ENCODE data around the gene PTPN23. TPM values are rescaled to one million over a fixed set of nuclear protein-coding genes. Genes with fewer than 3 reads are reported as not detected.

The PTPN23 gene
- polyA plus RNA-seq, 1 experiment: 1.3 TPM

DNA sequence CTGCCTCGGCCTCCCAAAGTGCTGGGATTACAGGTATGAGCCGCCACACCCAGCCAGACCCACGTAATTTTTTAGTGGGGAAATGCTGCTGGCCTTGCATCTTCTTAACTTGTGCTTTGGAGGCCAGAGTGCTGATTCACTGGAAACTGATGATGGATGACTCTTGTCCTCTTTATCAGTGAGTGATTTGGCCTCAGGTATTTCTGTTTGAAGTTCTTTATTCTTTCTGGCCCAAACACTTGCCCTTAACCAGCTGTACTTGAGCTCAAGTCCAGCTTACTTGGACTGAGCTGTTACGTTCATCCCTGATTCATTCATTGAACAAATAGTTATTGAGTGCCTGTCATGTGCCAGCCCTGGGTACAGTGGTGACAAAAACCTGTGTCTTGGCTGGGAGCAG lies 4.2 kb downstream of the PTPN23 start:
- CTCF ChIA-PET: interaction anchor here (0.6 kb wide), 1 partner anchor 55 kb away, joined by 5 read pairs; no protein-coding TSS in a partner anchor
- DNase-seq (ENCODE audit: low read depth, low spot score): no peak
- TF ChIP-seq, protein P1, sequence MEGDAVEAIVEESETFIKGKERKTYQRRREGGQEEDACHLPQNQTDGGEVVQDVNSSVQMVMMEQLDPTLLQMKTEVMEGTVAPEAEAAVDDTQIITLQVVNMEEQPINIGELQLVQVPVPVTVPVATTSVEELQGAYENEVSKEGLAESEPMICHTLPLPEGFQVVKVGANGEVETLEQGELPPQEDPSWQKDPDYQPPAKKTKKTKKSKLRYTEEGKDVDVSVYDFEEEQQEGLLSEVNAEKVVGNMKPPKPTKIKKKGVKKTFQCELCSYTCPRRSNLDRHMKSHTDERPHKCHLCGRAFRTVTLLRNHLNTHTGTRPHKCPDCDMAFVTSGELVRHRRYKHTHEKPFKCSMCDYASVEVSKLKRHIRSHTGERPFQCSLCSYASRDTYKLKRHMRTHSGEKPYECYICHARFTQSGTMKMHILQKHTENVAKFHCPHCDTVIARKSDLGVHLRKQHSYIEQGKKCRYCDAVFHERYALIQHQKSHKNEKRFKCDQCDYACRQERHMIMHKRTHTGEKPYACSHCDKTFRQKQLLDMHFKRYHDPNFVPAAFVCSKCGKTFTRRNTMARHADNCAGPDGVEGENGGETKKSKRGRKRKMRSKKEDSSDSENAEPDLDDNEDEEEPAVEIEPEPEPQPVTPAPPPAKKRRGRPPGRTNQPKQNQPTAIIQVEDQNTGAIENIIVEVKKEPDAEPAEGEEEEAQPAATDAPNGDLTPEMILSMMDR (IDR thresholded peaks at IDR 0.05; ENCODE audit: low read depth, low read length): no peak

DNA sequence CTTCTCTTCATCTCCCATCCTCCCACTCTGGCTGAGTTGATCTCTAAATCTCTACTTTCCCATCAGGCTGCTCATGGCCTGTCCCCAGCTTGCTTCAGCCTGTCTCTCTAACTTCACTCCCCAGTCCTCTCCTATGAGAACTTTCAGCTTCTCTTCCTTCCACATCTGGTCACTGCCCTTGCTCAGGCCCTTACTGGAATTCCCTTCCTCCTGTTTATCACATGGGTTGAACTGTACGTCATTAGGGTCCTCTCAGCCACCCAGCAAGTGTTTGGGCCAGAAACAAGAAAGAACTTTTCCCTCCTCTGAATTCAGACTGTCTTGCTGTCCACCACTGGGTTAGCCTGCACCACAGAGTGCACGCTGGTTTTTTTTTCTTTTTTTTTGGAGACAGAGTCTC lies 5.0 kb downstream of the PTPN23 start:
- TF ChIP-seq, protein P1 (IDR thresholded peaks at IDR 0.05; ENCODE audit: low read depth, low read length): no peak
- CTCF ChIA-PET: no interaction called here
- Histone ChIP-seq H3K4me3 (ENCODE audit: low read depth, low read length) (no peak overlapping the region), H3K27ac (ENCODE audit: low read depth, low read length) (no peak overlapping the region), H3K27me3 (ENCODE audit: control insufficient read depth, insufficient read depth, low read length) (no peaks in the 10 kb centered on the region), H3K9me3 (ENCODE audit: control insufficient read depth, insufficient read depth, low read length) (no peaks in the 10 kb centered on the region; the same call in 1 of the 2 replicates)
- POLR2A ChIA-PET: no interaction called here
- no peak for DNase-seq (ENCODE audit: low read depth, low spot score)

More for the DNA sequence above, 4.2 kb downstream of the PTPN23 start:
- Histone ChIP-seq H3K9me3 (ENCODE audit: control insufficient read depth, insufficient read depth, low read length) (no peaks in the 10 kb centered on the region; the same call in 1 of the 2 replicates), H3K27ac (ENCODE audit: low read depth, low read length) (no peak overlapping the region), H3K4me3 (ENCODE audit: low read depth, low read length) (no peak overlapping the region), H3K27me3 (ENCODE audit: control insufficient read depth, insufficient read depth, low read length) (no peaks in the 10 kb centered on the region)
- POLR2A ChIA-PET: no interaction called here

DNA sequence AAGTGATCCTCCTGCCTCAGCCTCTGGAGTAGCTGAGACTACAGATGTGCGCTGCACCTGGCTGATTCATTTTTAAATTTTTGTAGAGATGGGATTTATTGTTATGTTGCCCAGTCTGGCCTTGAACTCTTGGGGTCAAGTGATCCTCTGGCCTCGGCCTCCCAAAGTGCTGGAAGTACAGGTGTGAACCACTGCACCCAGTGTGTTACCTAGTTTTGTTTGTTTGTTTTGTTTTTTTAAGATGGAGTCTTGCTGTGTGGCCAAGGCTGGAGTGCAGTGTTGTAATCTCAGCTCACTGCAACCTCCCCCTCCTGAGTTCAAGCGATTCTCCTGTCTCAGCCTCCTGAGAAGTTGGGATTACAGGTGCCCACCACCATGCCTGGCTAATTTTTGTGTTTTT lies 12.1 kb downstream of the PTPN23 start:
- POLR2A ChIA-PET: no interaction called here
- CTCF ChIA-PET: no interaction called here

DNA sequence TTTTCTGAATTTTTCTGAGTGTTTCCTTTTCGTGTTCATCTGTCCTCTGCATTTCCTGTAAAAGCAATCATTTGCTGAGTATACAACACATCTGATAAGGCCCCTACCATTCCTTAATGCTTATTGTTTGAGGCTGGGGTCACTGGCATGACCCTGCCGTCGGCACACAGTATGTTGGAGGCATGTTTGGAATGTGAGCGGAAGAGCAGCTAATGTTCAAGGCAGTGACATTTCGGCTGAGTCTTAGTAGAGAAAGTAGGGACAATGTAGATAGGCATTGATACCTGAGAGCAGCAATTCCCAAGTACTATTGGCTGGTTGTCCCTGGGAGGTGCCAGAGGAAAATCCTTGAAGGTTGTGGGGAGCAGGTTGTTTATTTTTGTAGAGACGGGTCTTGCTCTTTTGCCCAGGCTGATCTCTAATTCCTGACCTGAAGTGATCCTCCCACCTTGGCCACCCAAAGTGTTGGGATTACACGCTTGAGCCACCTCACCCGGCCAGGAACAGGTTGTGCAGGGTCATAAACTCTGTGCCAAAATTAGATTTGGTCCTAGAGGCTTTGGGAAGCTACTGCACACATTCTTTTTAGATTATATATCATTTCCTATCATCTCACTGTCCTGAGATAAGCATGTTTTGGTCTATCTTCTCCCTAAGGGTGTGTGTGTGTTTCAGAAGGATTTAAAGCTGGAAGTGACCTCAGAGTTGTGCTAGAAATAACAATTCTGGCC lies 13.5 kb downstream of the PTPN23 start:
- H3K4me3 ChIP-seq (ENCODE audit: low read depth, low read length): no peak overlapping the region
- no peaks in the 10 kb centered on the region for H3K9me3 ChIP-seq (ENCODE audit: control insufficient read depth, insufficient read depth, low read length)
- POLR2A ChIA-PET: interaction anchor here (0.6 to 1.3 kb wide), 2 partner anchors 14 to 15 kb away, joined by 6 to 8 read pairs; partner anchors contain the start of gene PTPN23
- TF ChIP-seq, protein P1 (IDR thresholded peaks at IDR 0.05; ENCODE audit: low read depth, low read length): no peak; the same call in 1 of the 2 replicates
- no peak overlapping the region for H3K27ac ChIP-seq (ENCODE audit: low read depth, low read length)
- no peaks in the 10 kb centered on the region for H3K27me3 ChIP-seq (ENCODE audit: control insufficient read depth, insufficient read depth, low read length)
- CTCF ChIA-PET: interaction anchor here (0.6 to 1.1 kb wide), 2 partner anchors 27 to 504 kb away, joined by 3 to 5 read pairs; no protein-coding TSS in a partner anchor
- no peak for DNase-seq (ENCODE audit: low read depth, low spot score)

More for the DNA sequence above, 12.1 kb downstream of the PTPN23 start:
- Histone ChIP-seq H3K9me3 (ENCODE audit: control insufficient read depth, insufficient read depth, low read length) (no peaks in the 10 kb centered on the region), H3K27me3 (ENCODE audit: control insufficient read depth, insufficient read depth, low read length) (no peaks in the 10 kb centered on the region), H3K4me3 (ENCODE audit: low read depth, low read length) (no peak overlapping the region), H3K27ac (ENCODE audit: low read depth, low read length) (no peak overlapping the region)
- DNase-seq (ENCODE audit: low read depth, low spot score): no peak
- TF ChIP-seq, protein P1 (IDR thresholded peaks at IDR 0.05; ENCODE audit: low read depth, low read length): no peak

DNA sequence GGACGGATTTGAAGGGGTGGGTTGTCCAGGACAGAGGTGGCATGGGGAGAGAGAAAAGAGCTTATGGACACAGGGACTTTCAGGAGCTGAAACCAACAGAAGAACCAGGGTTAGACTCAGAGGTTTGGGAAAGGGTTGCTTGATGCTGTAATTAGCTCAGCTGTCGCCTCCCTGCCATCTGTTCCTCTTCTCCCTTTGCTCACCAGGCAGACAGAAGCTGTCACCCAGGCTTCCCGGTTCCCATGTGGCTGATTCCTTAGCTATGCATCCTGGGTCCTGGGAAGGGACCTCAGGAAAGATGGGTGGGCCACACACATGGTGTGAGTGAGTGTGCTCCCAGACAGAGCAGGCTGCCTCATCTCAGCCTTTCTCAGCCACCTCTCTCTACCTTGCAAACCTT lies 14.1 kb downstream of the PTPN23 start:
- H3K27ac ChIP-seq (ENCODE audit: low read depth, low read length): no peak overlapping the region
- CTCF ChIA-PET: interaction anchor here (1.1 kb wide), 1 partner anchor 27 kb away, joined by 5 read pairs; no protein-coding TSS in a partner anchor

More for the DNA sequence above, 14.1 kb downstream of the PTPN23 start:
- TF ChIP-seq, protein P1 (IDR thresholded peaks at IDR 0.05; ENCODE audit: low read depth, low read length): no peak
- Histone ChIP-seq H3K27me3 (ENCODE audit: control insufficient read depth, insufficient read depth, low read length) (no peaks in the 10 kb centered on the region), H3K4me3 (ENCODE audit: low read depth, low read length) (no peak overlapping the region), H3K9me3 (ENCODE audit: control insufficient read depth, insufficient read depth, low read length) (no peaks in the 10 kb centered on the region)
- no peak for DNase-seq (ENCODE audit: low read depth, low spot score)
- POLR2A ChIA-PET: interaction anchor here (0.6 to 1.3 kb wide), 2 partner anchors 14 to 16 kb away, joined by 6 to 8 read pairs; partner anchors contain the start of gene PTPN23

Measured in AG04450 (cell line).